ENCODE results near the gene ENTREP3.
"Not testable (repeated sequence)": the region's sequence is repeated elsewhere in the genome, so short reads cannot be mapped to it uniquely, and the experiment has no call there.

Gene ENTREP3

GRCh38 chr1:155223047-155223446, 32.2 kb downstream of the ENTREP3 start:
- no peak for DNase-seq (ENCODE audit: low read depth)

DNA sequence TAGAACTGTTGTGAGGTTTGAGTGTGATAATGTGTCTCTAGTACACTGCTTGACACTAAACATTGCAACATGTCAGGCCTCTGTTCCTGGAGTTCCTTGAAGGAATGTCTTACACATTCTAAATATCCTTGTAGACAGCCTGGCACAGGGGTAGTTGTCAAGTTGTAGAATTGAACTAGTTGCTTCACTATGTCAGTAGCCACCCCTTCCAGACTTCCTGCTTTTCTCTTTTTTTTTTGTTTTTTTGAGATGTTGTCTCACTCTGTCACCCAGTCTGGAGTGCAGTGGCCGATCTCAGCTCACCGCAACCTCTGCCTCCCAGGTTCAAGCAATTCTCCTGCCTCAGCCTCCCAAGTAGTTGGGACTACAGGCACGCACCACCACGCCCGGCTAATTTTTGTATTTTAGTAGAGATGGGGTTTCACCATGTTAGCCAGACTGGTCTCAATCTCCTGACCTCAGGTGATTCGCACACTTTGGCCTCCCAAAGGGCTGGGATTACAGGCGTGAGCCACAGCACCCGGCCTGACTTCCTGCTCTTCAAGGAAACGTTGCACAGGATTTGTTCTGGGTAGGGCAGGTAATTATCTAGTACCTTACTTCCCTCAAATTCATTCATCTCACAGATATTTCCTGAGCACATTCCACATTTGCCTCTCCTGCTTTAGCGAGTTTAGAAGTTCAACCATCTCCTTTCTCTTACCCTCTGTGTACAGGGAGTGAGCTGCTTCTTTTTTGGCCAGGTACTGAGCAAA, 34.9 kb downstream of the ENTREP3 start:
- not testable (repeated sequence) for DNase-seq (ENCODE audit: low read depth)

DNA sequence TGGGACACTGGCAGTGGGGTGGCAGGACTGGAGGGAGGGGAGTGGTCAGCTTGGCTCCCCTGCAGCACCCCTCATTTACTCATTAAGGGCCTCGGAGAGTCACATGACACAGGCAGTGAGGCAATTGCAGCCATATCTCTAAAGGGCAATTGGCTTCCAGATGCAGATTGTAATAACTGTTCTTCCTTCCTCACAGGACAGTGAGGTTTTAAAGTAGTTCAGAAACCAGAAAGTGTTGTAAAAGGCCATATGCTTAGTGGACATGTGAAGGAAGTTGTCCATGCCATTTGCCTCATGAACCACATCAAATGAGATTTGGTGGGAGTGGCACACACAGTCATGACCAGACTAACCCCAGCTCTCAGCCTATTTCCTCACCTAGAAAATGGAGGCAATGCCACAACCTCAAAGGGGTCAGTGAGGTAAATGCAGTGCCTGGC, 35.7 kb downstream of the ENTREP3 start:
- DNase-seq (ENCODE audit: low read depth), result peak; percentile 38

- peak; percentile 72 for DNase-seq (ENCODE audit: low read depth)
Measured at GRCh38 chr1:155218854-155219591, 36.3 kb downstream of the ENTREP3 start.

- not testable (repeated sequence) for DNase-seq (ENCODE audit: low read depth)
Measured at GRCh38 chr1:155214702-155215101, 40.6 kb downstream of the ENTREP3 start.

- DNase-seq (ENCODE audit: low read depth), result not testable (repeated sequence)
Measured at GRCh38 chr1:155212051-155212440, 43.2 kb downstream of the ENTREP3 start.

GRCh38 chr1:155211381-155212050, 43.8 kb downstream of the ENTREP3 start:
- DNase-seq (ENCODE audit: low read depth), result not testable (repeated sequence)

- DNase-seq (ENCODE audit: low read depth), result no peak
Measured at GRCh38 chr1:155210314-155211104, 44.8 kb downstream of the ENTREP3 start.

- DNase-seq (ENCODE audit: low read depth), result no peak
Measured at GRCh38 chr1:155209312-155209721, 46.0 kb downstream of the ENTREP3 start.

- DNase-seq (ENCODE audit: low read depth), result peak; percentile 83
Measured at GRCh38 chr1:155208541-155209311, 46.6 kb downstream of the ENTREP3 start, which contains the start of gene MTX1. TSS of gene MTX1 (plus strand) at chr1:155208695. CDS start at chr1:155208805, 110 bp downstream.

- peak; percentile 35 for DNase-seq (ENCODE audit: low read depth)
Measured at GRCh38 chr1:155207806-155208540, 47.3 kb downstream of the ENTREP3 start, which contains the start of gene THBS3. TSS of gene THBS3 (minus strand) at chr1:155207897. CDS start at chr1:155207876, 21 bp downstream.

- DNase-seq (ENCODE audit: low read depth), result peak; percentile 81
Measured at GRCh38 chr1:155206891-155207805, 48.1 kb downstream of the ENTREP3 start.

- no peak for DNase-seq (ENCODE audit: low read depth)
Measured at GRCh38 chr1:155205969-155206593, 49.2 kb downstream of the ENTREP3 start.

GRCh38 chr1:155205035-155205434, 50.2 kb downstream of the ENTREP3 start:
- no peak for DNase-seq (ENCODE audit: low read depth)

DNA sequence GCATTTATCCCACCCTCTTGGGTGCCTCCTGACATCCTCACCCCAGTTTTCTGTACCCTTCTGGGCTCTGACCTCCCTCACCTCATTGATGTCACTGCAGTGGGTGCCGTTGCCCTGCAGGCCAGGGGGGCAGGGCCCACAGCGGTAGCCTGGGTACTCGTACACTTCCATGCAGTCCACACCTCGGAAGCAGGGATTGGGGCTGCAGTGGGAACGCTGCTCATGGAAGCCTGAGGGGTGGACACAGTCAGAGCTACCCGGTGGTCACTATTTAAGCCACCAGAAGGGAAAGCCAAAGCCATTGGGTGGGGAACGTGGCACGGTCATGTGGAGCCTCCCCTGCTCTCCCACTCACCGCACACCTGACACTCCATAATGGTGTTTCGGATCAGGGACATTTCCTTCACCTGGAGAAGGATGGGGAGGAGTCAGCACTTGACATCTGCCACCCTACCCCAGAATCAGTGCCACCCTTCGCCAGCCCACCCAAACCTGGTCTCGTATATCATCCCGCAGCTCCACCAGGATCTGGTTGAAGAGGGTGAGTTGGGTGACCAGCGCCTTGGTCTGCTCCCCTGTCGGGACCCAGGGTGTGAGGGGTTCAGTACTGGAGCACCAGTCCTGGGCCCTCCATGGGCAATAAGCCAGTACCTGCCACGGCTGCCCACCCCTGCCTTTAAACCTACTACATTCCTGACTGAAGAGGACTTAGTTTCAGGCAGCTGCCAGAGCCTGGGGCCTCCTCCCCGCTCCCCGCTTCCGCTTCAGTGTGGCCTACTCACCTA, 52.4 kb downstream of the ENTREP3 start:
- DNase-seq (ENCODE audit: low read depth), result no peak

GRCh38 chr1:155202198-155202597, 53.1 kb downstream of the ENTREP3 start:
- DNase-seq (ENCODE audit: low read depth), result no peak

- DNase-seq (ENCODE audit: low read depth), result no peak
Measured at GRCh38 chr1:155200920-155201319, 54.4 kb downstream of the ENTREP3 start.

GRCh38 chr1:155199792-155200191, 55.5 kb downstream of the ENTREP3 start:
- no peak for DNase-seq (ENCODE audit: low read depth)

Data from iris pigment epithelial cell (primary cell).